HFFc6 (cell line): ENCODE data around the gene ITGB7. TPM values are rescaled to one million over a fixed set of nuclear protein-coding genes. Genes with fewer than 3 reads are reported as not detected.

Experiments used
- DNase-seq: peaks from one replicate; pipeline ENCODE4 v3.0.0-alpha.2; 2018
- H3K27ac Mint-ChIP-seq: 2 replicates; pipeline ENCODE4 v1.8.0; 2020; ENCODE audit warnings: mild to moderate bottlenecking, mixed read lengths
- H3K27me3 Mint-ChIP-seq: 2 replicates; pipeline ENCODE4 v1.8.0; 2021; ENCODE audit warnings: mild to moderate bottlenecking, moderate library complexity, mixed read lengths; ENCODE audit not compliant: insufficient read depth
- H3K36me3 Mint-ChIP-seq: 2 replicates; pipeline ENCODE4 v1.8.0; 2021; ENCODE audit warnings: low read depth, mixed read lengths
- H3K4me1 Mint-ChIP-seq: 2 replicates; pipeline ENCODE4 v1.8.0; 2020; ENCODE audit warnings: low read depth, mixed read lengths
- H3K4me3 Mint-ChIP-seq: 2 replicates; pipeline ENCODE4 v1.8.0; 2020; ENCODE audit warnings: mild to moderate bottlenecking, moderate library complexity, mixed read lengths
- H3K9me3 Mint-ChIP-seq: 2 replicates; pipeline ENCODE4 v1.8.0; 2020; ENCODE audit warnings: mild to moderate bottlenecking, mixed read lengths
- total RNA-seq, 6 experiments: library from RNA; stranded (reverse); fragmentation: NEBNext Ultra II Directional; extraction: Animal tissue kit (Norgen Biotek cat#: 25700); gene quantifications; 2 replicates in 1 of 6; 3 replicates in 5 of 6; pipeline ENCODE4 v1.2.3, GENCODE V29; 2021
- TF ChIP-seq, protein P1 (sequence below): fragments of 200-600 bp; sonication (generic); IDR thresholded peaks from 2 replicates; pipeline ENCODE4 v1.5.0; 2021; ENCODE audit warnings: antibody characterized with exemption, mild to moderate bottlenecking

Gene ITGB7
- total RNA-seq, 6 experiments from 2014 or later: 0.35 to 1.5 (median 0.93) TPM

DNA sequence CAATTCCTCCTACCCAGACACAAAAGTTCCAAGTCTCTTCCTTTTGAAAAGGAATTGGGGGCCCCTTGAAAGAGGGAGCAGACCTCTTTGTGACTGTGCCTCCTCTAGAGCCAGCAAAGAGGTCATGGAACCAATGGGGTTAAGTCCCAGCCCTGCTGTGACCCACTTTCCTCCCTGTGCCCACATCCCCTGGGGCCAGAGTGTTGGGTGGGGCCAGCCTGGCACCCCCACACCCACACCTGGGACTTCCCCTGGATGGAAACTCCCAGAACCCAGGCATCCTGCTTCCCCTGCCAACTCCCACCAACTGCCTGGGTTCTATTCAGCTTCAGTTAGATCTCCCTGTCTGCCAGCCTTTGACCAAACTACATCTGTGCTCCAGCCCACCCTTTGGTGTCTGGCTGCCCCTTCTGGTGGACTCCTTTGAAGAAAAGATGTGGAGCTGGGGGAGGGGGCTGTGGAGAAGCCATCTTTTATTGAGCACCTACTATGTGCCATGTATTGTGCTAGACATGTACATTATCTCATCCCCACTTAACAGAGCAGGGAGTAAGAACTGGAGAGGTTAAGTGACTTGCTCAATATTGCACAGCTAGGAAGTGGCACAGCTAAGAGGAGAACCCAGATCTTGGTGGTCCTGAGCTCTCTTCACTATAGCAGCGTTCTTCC lies 29.5 kb upstream of the ITGB7 start:
- TF ChIP-seq, protein P1, sequence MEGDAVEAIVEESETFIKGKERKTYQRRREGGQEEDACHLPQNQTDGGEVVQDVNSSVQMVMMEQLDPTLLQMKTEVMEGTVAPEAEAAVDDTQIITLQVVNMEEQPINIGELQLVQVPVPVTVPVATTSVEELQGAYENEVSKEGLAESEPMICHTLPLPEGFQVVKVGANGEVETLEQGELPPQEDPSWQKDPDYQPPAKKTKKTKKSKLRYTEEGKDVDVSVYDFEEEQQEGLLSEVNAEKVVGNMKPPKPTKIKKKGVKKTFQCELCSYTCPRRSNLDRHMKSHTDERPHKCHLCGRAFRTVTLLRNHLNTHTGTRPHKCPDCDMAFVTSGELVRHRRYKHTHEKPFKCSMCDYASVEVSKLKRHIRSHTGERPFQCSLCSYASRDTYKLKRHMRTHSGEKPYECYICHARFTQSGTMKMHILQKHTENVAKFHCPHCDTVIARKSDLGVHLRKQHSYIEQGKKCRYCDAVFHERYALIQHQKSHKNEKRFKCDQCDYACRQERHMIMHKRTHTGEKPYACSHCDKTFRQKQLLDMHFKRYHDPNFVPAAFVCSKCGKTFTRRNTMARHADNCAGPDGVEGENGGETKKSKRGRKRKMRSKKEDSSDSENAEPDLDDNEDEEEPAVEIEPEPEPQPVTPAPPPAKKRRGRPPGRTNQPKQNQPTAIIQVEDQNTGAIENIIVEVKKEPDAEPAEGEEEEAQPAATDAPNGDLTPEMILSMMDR: no peak

DNA sequence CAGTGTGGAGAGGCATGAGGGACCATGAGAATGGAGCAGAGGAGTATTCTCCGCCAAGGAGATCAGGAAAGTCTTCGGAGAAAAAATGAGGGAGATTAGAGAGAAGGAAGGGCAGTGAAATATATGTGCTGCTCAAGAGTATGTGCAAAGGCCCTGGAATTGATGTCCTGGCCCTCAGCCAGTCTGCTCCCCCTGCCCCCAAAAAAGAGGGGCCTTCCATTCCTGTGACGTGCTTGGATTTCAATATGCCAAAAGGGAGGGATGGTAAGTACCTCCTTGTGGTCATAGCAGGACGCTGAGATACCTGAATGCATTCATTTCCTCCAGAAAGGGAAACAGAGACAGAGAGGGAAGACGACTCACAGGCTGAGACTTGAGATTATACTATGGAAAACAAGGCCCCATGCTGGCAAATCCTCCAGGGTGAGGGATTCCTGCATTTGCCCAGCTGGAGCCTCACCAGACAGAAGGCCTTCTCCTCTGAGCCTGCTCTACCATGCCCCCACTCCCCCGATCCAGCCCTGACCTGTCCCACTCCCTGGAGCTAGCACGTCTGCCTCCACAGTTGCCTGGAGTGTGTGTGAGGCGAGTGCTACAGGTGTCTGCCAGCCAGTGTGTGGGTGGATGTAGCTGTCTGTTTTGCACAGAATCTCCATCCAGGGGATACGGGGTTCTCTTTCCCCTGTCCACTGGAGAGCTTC lies 28.8 kb upstream of the ITGB7 start:
- Mint-ChIP-seq H3K27ac (no peak overlapping the region), H3K36me3 (no peaks in the 10 kb centered on the region), H3K4me1 (peaks cover 25% of the 10 kb centered on the region), H3K9me3 (no peaks in the 10 kb centered on the region), H3K27me3 (peaks cover 12% of the 10 kb centered on the region), H3K4me3 (no peak overlapping the region)
- TF ChIP-seq, protein P1: no peak
- DNase-seq: no peak

More for the DNA sequence above, 29.5 kb upstream of the ITGB7 start:
- peaks cover 16% of the 10 kb centered on the region for H3K27me3 Mint-ChIP-seq
- peaks cover 19% of the 10 kb centered on the region for H3K4me1 Mint-ChIP-seq
- H3K4me3 Mint-ChIP-seq: no peak overlapping the region
- no peaks in the 10 kb centered on the region for H3K36me3 Mint-ChIP-seq
- no peak for DNase-seq
- H3K9me3 Mint-ChIP-seq: no peaks in the 10 kb centered on the region
- no peak overlapping the region for H3K27ac Mint-ChIP-seq

DNA sequence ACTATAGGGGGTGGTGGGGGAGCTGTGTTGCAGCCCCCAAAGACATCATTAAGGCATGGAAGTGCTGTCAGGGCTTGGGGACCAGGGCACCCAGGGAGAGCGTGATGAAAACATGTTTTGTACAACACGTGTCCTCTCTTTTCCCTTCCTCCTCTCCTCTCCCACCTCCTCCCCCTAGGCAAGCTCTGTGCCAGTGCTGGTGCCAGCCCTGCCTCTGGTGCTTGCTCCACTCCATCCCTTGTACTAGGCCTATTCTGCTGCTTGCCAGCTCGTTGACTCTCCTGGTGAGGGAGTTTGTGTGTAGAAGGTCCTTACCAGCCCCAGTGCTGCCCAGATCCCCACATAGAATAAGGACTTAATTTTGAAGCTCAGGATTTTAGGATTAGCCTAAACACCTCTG lies 28.1 kb upstream of the ITGB7 start:
- DNase-seq: no peak
- Mint-ChIP-seq H3K4me3 (no peak overlapping the region), H3K9me3 (no peaks in the 10 kb centered on the region), H3K4me1 (peaks cover 28% of the 10 kb centered on the region), H3K36me3 (no peaks in the 10 kb centered on the region), H3K27me3 (peaks cover 9% of the 10 kb centered on the region), H3K27ac (no peak overlapping the region)
- TF ChIP-seq, protein P1: no peak

DNA sequence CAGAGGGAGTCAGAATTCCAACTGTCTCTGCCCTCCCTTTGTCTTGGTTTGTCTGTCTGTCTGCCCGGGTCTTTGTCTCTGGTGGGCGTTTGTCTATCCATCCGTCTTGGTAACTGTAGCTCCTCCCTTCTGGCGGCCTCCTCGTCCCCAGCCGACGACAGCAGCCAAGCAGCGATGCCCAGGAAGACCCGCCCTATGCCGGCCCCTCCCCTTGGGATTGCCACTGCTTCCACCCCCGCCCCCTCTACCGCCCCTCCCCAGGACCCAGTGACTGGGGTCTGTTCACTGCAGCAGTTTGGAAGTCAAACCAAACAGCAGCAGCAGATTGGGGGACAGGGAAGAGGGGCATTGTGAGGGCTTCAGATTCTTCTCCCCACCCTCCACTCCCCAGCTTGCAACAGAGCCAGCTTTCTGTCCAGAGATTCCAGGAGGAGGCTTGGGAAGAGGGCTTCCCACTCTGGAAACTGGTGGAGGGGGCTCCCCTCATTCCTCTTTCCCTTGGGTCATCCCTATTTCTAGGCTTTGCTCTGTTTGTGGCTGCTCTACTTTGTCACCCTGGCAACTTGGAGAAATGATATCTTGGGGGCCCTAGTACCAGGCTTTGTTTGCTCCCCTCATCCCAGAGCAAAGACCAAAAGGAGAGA lies 27.3 kb upstream of the ITGB7 start:
- Mint-ChIP-seq H3K27me3 (peaks cover 6% of the 10 kb centered on the region), H3K4me1 (peaks cover 33% of the 10 kb centered on the region), H3K27ac (no peak overlapping the region), H3K36me3 (no peaks in the 10 kb centered on the region; the same call in 1 of the 2 replicates), H3K4me3 (no peak overlapping the region), H3K9me3 (no peaks in the 10 kb centered on the region)
- DNase-seq: no peak
- TF ChIP-seq, protein P1: no peak

DNA sequence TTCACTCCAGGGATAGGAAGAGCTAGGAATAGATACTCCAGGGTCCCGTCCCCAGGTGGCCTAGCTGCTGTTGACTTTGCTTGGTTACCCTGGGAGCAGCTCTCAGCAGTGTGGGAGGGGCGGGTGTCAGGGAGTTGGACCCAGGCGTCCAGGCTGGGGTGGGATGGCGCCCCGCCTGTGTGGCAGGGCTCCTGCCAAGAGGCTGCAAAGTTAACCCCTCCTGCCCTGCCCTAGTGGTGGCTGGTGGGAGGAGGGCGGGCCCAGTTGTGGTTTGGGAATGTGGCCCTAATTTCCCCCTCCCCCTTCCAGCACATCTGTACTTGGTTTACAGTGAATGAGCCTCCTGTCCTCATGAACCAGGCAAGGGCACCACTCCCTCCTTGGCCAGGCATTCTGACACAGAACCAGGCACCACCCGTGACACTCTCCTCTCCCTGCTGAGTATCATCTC lies 26.6 kb upstream of the ITGB7 start:
- TF ChIP-seq, protein P1: peak; percentile 18; the same call in 1 of the 2 replicates
- Mint-ChIP-seq H3K9me3 (no peaks in the 10 kb centered on the region), H3K4me3 (peak overlapping the region; percentile 90; the same call in 1 of the 2 replicates), H3K27ac (no peak overlapping the region), H3K4me1 (peaks cover 39% of the 10 kb centered on the region), H3K36me3 (no peaks in the 10 kb centered on the region; the same call in 1 of the 2 replicates), H3K27me3 (peaks cover 6% of the 10 kb centered on the region)
- DNase-seq: no peak
